HEK293 (cell line): ENCODE measurements around the gene ZEB2.

ENCODE experiments used
- CTCF ChIA-PET: fragments of 350-600 bp; formaldehyde crosslinking; extraction: SDS; loops from one replicate; lab custom pipeline; 2021; ENCODE audit warnings: antibody characterized with exemption; lab: Yijun Ruan, JAX
- POLR2A ChIA-PET: fragments of 300-600 bp; formaldehyde crosslinking; extraction: SDS; loops from one replicate; lab custom pipeline; 2020; ENCODE audit warnings: antibody characterized with exemption, inconsistent platforms; lab: Yijun Ruan, JAX
- H3K27ac ChIP-seq: fragments of 200-500 bp; sonication (Bioruptor generic); 2 replicates; pipeline ENCODE4 v1.5.1; 2014; ENCODE audit warnings: low read depth, low read length, control low read depth, inconsistent platforms; ENCODE audit errors: extremely low read depth
- H3K36me3 ChIP-seq, 2 experiments: fragments of 200-500 bp in 1 of 2; sonication (Bioruptor generic) in 1 of 2; 1 replicate in 1 of 2; 2 replicates in 1 of 2; pipeline ENCODE4 v1.5.1; 2014 to 2017; ENCODE audit warnings: inconsistent platforms in 2 of 2, low read length in 2 of 2; ENCODE audit not compliant: control insufficient read depth in 2 of 2, insufficient read depth in 1 of 2
- H3K4me1 ChIP-seq: fragments of 200-500 bp; sonication (Bioruptor generic); 2 replicates; pipeline ENCODE4 v1.5.1; 2014; ENCODE audit warnings: mild to moderate bottlenecking, low read length, inconsistent platforms; ENCODE audit not compliant: control insufficient read depth, insufficient read depth
- H3K4me3 ChIP-seq: 2 replicates; pipeline ENCODE4 v1.5.1; 2011; ENCODE audit warnings: low read depth, mild to moderate bottlenecking, control low read depth, low read length, moderate library complexity
- H3K9me3 ChIP-seq: fragments of 200-500 bp; sonication (Bioruptor generic); 2 replicates; pipeline ENCODE4 v1.5.1; 2014; ENCODE audit warnings: low read depth, low read length, inconsistent platforms; ENCODE audit not compliant: control insufficient read depth, insufficient read depth
- BCL6B ChIP-seq: fragments of 450-650 bp; formaldehyde crosslinking; IDR thresholded peaks from 2 replicates; pipeline ENCODE4 v1.5.1; 2017; ENCODE audit warnings: missing biosample characterization, missing genetic modification characterization
- GFI1B ChIP-seq: fragments of 450-650 bp; formaldehyde crosslinking; IDR thresholded peaks from 2 replicates; pipeline ENCODE4 v1.5.1; 2016; ENCODE audit warnings: missing biosample characterization, missing genetic modification characterization
- GLIS2 ChIP-seq: fragments of 450-650 bp; formaldehyde crosslinking; IDR thresholded peaks from 2 replicates; pipeline ENCODE4 v1.5.1; 2016; ENCODE audit warnings: missing biosample characterization, missing genetic modification characterization
- KLF7 ChIP-seq: fragments of 450-650 bp; formaldehyde crosslinking; IDR thresholded peaks from 2 replicates; pipeline ENCODE4 v1.5.1; 2016; ENCODE audit warnings: missing biosample characterization, missing genetic modification characterization, borderline replicate concordance
- PRDM1 ChIP-seq: fragments of 450-650 bp; formaldehyde crosslinking; IDR thresholded peaks from 2 replicates; pipeline ENCODE4; 2016; ENCODE audit warnings: missing biosample characterization, missing genetic modification characterization
- ZBTB6 ChIP-seq: fragments of 450-650 bp; formaldehyde crosslinking; IDR thresholded peaks from 2 replicates; pipeline ENCODE4 v1.5.1; 2017; ENCODE audit warnings: missing biosample characterization, missing genetic modification characterization
- ZFP69B ChIP-seq: fragments of 450-650 bp; formaldehyde crosslinking; IDR thresholded peaks from 2 replicates; pipeline ENCODE4 v1.5.1; 2016; ENCODE audit warnings: missing biosample characterization, missing genetic modification characterization
- ZNF366 ChIP-seq: fragments of 450-650 bp; formaldehyde crosslinking; conservative IDR thresholded peaks from 2 replicates; pipeline ENCODE4 v1.5.1; 2016; ENCODE audit warnings: missing biosample characterization, missing genetic modification characterization
- ZNF423 ChIP-seq: fragments of 450-650 bp; formaldehyde crosslinking; IDR thresholded peaks from 2 replicates; pipeline ENCODE4 v1.5.1; 2016; ENCODE audit warnings: missing biosample characterization, missing genetic modification characterization
- ZNF501 ChIP-seq: fragments of 450-650 bp; formaldehyde crosslinking; IDR thresholded peaks from 2 replicates; pipeline ENCODE4 v1.5.1; 2016; ENCODE audit warnings: missing biosample characterization, missing genetic modification characterization
- ZNF558 ChIP-seq: fragments of 450-650 bp; formaldehyde crosslinking; IDR thresholded peaks from 2 replicates; pipeline ENCODE4 v1.5.1; 2016; ENCODE audit warnings: missing biosample characterization, missing genetic modification characterization
- ZNF585B ChIP-seq: fragments of 450-650 bp; formaldehyde crosslinking; IDR thresholded peaks from 2 replicates; pipeline ENCODE4 v1.5.1; 2016; ENCODE audit warnings: missing biosample characterization, missing genetic modification characterization
- ZNF664 ChIP-seq: fragments of 450-650 bp; formaldehyde crosslinking; IDR thresholded peaks from 2 replicates; pipeline ENCODE4 v1.5.1; 2016; ENCODE audit warnings: missing biosample characterization, missing genetic modification characterization
- ZNF670 ChIP-seq: fragments of 450-650 bp; formaldehyde crosslinking; IDR thresholded peaks from 2 replicates; pipeline ENCODE4 v1.5.1; 2016; ENCODE audit warnings: missing biosample characterization, missing genetic modification characterization, low read depth
- ZNF692 ChIP-seq: fragments of 450-650 bp; formaldehyde crosslinking; IDR thresholded peaks from 2 replicates; pipeline ENCODE4 v1.5.1; 2016; ENCODE audit warnings: missing biosample characterization, missing genetic modification characterization
- ZNF776 ChIP-seq: fragments of 450-650 bp; formaldehyde crosslinking; IDR thresholded peaks from 2 replicates; pipeline ENCODE4 v1.5.0; 2017; ENCODE audit warnings: missing biosample characterization, missing genetic modification characterization, borderline replicate concordance
- TF ChIP-seq, protein P1 (sequence below): fragments of 450-650 bp; formaldehyde crosslinking; IDR thresholded peaks from 2 replicates; pipeline ENCODE4 v1.5.1; 2016; ENCODE audit warnings: missing biosample characterization, missing genetic modification characterization
- TF ChIP-seq, protein P2 (sequence below): fragments of 450-650 bp; formaldehyde crosslinking; conservative IDR thresholded peaks from 2 replicates; pipeline ENCODE4 v1.5.1; 2016; ENCODE audit warnings: low read depth, missing biosample characterization, missing genetic modification characterization

The ZEB2 gene

GRCh38 chr2:144381716-144382115 is 138.2 kb downstream of the ZEB2 start:
- TF ChIP-seq ZNF670 (tag by site-specific recombination): no peak
- TF ChIP-seq ZNF366 (tag by site-specific recombination): no peak
- TF ChIP-seq GFI1B (tag by site-specific recombination): no peak
- TF ChIP-seq ZNF692: no peak
- TF ChIP-seq PRDM1 (tag by site-specific recombination): no peak
- TF ChIP-seq BCL6B (tag by site-specific recombination): no peak
- TF ChIP-seq ZNF423 (tag by site-specific recombination): no peak
- no peak for TF ChIP-seq GLIS2 (tag by site-specific recombination)
- TF ChIP-seq ZBTB6 (tag by site-specific recombination): no peak
- TF ChIP-seq ZNF776 (tag by site-specific recombination): no peak
- TF ChIP-seq, protein P1, sequence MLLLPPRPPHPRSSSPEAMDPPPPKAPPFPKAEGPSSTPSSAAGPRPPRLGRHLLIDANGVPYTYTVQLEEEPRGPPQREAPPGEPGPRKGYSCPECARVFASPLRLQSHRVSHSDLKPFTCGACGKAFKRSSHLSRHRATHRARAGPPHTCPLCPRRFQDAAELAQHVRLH (tag by site-specific recombination): no peak
- TF ChIP-seq, protein P2, sequence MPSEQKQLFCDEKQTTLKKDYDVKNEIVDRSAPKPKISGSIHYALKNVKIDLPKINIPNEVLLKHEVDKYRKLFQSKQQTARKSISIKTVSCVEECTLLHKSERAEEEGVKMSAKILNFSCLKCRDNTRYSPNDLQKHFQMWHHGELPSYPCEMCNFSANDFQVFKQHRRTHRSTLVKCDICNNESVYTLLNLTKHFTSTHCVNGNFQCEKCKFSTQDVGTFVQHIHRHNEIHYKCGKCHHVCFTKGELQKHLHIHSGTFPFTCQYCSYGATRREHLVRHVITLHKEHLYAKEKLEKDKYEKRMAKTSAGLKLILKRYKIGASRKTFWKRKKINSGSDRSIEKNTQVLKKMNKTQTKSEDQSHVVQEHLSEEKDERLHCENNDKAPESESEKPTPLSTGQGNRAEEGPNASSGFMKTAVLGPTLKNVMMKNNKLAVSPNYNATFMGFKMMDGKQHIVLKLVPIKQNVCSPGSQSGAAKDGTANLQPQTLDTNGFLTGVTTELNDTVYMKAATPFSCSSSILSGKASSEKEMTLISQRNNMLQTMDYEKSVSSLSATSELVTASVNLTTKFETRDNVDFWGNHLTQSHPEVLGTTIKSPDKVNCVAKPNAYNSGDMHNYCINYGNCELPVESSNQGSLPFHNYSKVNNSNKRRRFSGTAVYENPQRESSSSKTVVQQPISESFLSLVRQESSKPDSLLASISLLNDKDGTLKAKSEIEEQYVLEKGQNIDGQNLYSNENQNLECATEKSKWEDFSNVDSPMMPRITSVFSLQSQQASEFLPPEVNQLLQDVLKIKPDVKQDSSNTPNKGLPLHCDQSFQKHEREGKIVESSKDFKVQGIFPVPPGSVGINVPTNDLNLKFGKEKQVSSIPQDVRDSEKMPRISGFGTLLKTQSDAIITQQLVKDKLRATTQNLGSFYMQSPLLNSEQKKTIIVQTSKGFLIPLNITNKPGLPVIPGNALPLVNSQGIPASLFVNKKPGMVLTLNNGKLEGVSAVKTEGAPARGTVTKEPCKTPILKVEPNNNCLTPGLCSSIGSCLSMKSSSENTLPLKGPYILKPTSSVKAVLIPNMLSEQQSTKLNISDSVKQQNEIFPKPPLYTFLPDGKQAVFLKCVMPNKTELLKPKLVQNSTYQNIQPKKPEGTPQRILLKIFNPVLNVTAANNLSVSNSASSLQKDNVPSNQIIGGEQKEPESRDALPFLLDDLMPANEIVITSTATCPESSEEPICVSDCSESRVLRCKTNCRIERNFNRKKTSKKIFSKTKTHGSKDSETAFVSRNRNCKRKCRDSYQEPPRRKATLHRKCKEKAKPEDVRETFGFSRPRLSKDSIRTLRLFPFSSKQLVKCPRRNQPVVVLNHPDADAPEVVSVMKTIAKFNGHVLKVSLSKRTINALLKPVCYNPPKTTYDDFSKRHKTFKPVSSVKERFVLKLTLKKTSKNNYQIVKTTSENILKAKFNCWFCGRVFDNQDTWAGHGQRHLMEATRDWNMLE (tag by site-specific recombination): no peak
- TF ChIP-seq ZFP69B (tag by site-specific recombination): no peak
- TF ChIP-seq ZNF664 (tag by site-specific recombination): no peak
- no peak for TF ChIP-seq KLF7 (tag by site-specific recombination)
- TF ChIP-seq ZNF501 (tag by site-specific recombination): no peak
- TF ChIP-seq ZNF585B: no peak
- no peak for TF ChIP-seq ZNF558
- no peaks in the 10 kb centered on the region for H3K9me3 ChIP-seq
- CTCF ChIA-PET: no interaction called here
- no peaks in the 10 kb centered on the region for H3K4me1 ChIP-seq
- H3K27ac ChIP-seq: no peak overlapping the region
- no peaks in the 10 kb centered on the region for H3K36me3 ChIP-seq
- POLR2A ChIA-PET: no interaction called here
- H3K4me3 ChIP-seq: no peak overlapping the region
